ENCODE measurements around the gene WDR81.

- TF ChIP-seq, protein P1, sequence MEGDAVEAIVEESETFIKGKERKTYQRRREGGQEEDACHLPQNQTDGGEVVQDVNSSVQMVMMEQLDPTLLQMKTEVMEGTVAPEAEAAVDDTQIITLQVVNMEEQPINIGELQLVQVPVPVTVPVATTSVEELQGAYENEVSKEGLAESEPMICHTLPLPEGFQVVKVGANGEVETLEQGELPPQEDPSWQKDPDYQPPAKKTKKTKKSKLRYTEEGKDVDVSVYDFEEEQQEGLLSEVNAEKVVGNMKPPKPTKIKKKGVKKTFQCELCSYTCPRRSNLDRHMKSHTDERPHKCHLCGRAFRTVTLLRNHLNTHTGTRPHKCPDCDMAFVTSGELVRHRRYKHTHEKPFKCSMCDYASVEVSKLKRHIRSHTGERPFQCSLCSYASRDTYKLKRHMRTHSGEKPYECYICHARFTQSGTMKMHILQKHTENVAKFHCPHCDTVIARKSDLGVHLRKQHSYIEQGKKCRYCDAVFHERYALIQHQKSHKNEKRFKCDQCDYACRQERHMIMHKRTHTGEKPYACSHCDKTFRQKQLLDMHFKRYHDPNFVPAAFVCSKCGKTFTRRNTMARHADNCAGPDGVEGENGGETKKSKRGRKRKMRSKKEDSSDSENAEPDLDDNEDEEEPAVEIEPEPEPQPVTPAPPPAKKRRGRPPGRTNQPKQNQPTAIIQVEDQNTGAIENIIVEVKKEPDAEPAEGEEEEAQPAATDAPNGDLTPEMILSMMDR (IDR thresholded peaks at IDR 0.05) = no peak
- TF ChIP-seq EZH2 (IDR thresholded peaks at IDR 0.05; ENCODE audit: borderline replicate concordance, insufficient read depth, low read depth, low read length, poor library complexity, severe bottlenecking) = no peak
These were observed 57.7 kb downstream of the WDR81 start for GRCh38 chr17:1782171-1782567.
